ENCODE data around the gene PAOX. TPM values are rescaled to one million over a fixed set of nuclear protein-coding genes. Genes with fewer than 3 reads are reported as not detected.

Gene PAOX
- total and polyA plus RNA-seq, 2 of the 13 experiments (the other 11 are each of a cell fraction or from before 2014, with no cell fraction given), result 0.49 to 0.77 TPM

DNA sequence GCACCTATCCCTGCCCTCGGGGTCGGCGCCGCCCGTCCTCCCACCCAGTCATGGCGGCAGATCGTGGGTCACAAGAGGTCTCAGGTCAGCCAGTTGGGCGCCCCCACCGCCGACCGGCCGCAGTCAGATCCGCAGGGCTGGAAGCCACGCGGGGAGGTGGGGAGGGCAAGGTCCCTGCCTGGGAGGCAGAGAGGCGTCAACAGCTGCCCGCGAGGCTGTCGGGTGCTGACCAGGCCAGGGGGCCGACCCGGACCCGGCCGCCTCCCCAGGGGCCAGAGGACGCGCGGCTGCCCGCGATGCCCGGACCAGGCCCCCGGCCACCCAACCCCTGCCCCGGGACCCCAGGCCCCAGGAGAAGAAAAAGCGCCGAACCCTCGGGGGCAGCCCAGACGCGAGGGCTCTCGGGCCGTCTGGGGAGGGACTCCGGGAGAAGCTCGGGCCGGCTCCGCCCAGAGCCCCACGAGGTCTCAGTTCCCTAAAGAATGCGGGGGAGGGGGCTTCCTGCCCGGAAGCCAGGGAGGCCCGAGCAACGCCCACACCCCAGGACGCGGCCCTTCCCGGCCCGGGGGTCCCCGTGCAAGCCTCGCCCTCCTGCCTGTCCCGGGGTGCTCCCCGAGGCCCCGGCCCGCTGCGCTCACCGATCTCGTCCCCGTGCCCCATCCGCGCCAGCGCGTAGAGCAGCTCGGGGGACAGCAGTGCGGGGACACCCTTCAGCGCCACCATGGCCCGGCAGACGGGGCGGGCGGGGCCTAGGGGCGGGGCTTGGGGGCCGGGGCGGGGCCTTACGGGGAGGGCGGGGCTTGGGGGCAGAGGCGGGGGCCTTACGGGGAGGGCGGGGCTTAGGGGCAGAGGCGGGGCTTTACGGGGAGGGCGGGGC lies 21.5 kb upstream of the PAOX start, which contains the start of gene FUOM (continued):
- TF ChIP-seq PCBP1 (IDR thresholded peaks at IDR 0.05; ENCODE audit: borderline replicate concordance, low read depth, low read length), result 0 out of 2 replicates have a peak, but pooled peaks have one; percentile 48
- TF ChIP-seq FOXO1 (CRISPR knock-in tag; IDR thresholded peaks at IDR 0.05), result 0 out of 2 replicates have a peak, but pooled peaks have one; percentile 11
- TF ChIP-seq ZNF607 (CRISPR knock-in tag; IDR thresholded peaks at IDR 0.05; ENCODE audit: borderline replicate concordance), result peak; percentile 55; the same call in 1 of the 2 replicates
- TF ChIP-seq ZNF550 (CRISPR knock-in tag; IDR thresholded peaks at IDR 0.05; ENCODE audit: borderline replicate concordance), result no peak
- TF ChIP-seq ZNF841 (CRISPR knock-in tag; IDR thresholded peaks at IDR 0.05; ENCODE audit: borderline replicate concordance), result no peak
- 0 out of 2 replicates have a peak, but pooled peaks have one; percentile 7 for TF ChIP-seq SPEN (CRISPR knock-in tag; IDR thresholded peaks at IDR 0.05; ENCODE audit: low read depth)
- 0 out of 2 replicates have a peak, but pooled peaks have one; percentile 3 for TF ChIP-seq SMAD3 (CRISPR knock-in tag; IDR thresholded peaks at IDR 0.05)
- TF ChIP-seq RXRA (CRISPR knock-in tag; IDR thresholded peaks at IDR 0.05), result peak; percentile 19; the same call in 1 of the 2 replicates
- TF ChIP-seq, protein P1, sequence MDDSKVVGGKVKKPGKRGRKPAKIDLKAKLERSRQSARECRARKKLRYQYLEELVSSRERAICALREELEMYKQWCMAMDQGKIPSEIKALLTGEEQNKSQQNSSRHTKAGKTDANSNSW (CRISPR knock-in tag; IDR thresholded peaks at IDR 0.05; ENCODE audit: borderline replicate concordance), result 0 out of 2 replicates have a peak, but pooled peaks have one; percentile 54
- peak; percentile 65; the same call in 1 of the 2 replicates for TF ChIP-seq PHF20 (CRISPR knock-in tag; IDR thresholded peaks at IDR 0.05)
- TF ChIP-seq NONO (IDR thresholded peaks at IDR 0.05), result no peak
- TF ChIP-seq NONO (CRISPR knock-in tag; conservative IDR thresholded peaks at IDR 0.05), result peak; percentile 52; the same call in 1 of the 2 replicates
- TF ChIP-seq, protein P2, sequence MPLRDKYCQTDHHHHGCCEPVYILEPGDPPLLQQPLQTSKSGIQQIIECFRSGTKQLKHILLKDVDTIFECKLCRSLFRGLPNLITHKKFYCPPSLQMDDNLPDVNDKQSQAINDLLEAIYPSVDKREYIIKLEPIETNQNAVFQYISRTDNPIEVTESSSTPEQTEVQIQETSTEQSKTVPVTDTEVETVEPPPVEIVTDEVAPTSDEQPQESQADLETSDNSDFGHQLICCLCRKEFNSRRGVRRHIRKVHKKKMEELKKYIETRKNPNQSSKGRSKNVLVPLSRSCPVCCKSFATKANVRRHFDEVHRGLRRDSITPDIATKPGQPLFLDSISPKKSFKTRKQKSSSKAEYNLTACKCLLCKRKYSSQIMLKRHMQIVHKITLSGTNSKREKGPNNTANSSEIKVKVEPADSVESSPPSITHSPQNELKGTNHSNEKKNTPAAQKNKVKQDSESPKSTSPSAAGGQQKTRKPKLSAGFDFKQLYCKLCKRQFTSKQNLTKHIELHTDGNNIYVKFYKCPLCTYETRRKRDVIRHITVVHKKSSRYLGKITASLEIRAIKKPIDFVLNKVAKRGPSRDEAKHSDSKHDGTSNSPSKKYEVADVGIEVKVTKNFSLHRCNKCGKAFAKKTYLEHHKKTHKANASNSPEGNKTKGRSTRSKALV (CRISPR knock-in tag; IDR thresholded peaks at IDR 0.05), result no peak
- TF ChIP-seq, protein P3, sequence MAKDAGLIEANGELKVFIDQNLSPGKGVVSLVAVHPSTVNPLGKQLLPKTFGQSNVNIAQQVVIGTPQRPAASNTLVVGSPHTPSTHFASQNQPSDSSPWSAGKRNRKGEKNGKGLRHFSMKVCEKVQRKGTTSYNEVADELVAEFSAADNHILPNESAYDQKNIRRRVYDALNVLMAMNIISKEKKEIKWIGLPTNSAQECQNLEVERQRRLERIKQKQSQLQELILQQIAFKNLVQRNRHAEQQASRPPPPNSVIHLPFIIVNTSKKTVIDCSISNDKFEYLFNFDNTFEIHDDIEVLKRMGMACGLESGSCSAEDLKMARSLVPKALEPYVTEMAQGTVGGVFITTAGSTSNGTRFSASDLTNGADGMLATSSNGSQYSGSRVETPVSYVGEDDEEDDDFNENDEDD (CRISPR knock-in tag; IDR thresholded peaks at IDR 0.05; ENCODE audit: borderline replicate concordance), result no peak; the same call in 1 of the 2 replicates
- peak in 1 of 2 experiments; percentile 57; a peak in 3 of 4 replicates for TF ChIP-seq NR2F1 (CRISPR knock-in tag; IDR thresholded peaks at IDR 0.05)
- 0 out of 2 replicates have a peak, but pooled peaks have one; percentile 10 for TF ChIP-seq ZNF749 (CRISPR knock-in tag; IDR thresholded peaks at IDR 0.05; ENCODE audit: borderline replicate concordance)
- TF ChIP-seq FOSL1 (CRISPR knock-in tag; IDR thresholded peaks at IDR 0.05; ENCODE audit: borderline replicate concordance), result 0 out of 2 replicates have a peak, but pooled peaks have one; percentile 7
- TF ChIP-seq FOSL2 (CRISPR knock-in tag; IDR thresholded peaks at IDR 0.05), result peak; percentile 3; the same call in 1 of the 2 replicates
- 0 out of 2 replicates have a peak, but pooled peaks have one; percentile 2 for TF ChIP-seq ISX (CRISPR knock-in tag; conservative IDR thresholded peaks at IDR 0.05)
- no peak for TF ChIP-seq NFE2L2 (IDR thresholded peaks at IDR 0.05; ENCODE audit: low read length)
- 0 out of 2 replicates have a peak, but pooled peaks have one; percentile 48 for TF ChIP-seq ELF4 (CRISPR knock-in tag; IDR thresholded peaks at IDR 0.05; ENCODE audit: borderline replicate concordance)
- TF ChIP-seq ZNF274 (CRISPR knock-in tag; IDR thresholded peaks at IDR 0.05), result no peak; the same call in 1 of the 2 replicates
- TF ChIP-seq TARDBP (CRISPR knock-in tag; IDR thresholded peaks at IDR 0.05), result peak; percentile 41; the same call in 1 of the 2 replicates
- TF ChIP-seq ZNF292 (CRISPR knock-in tag; IDR thresholded peaks at IDR 0.05; ENCODE audit: borderline replicate concordance, low read depth), result 0 out of 2 replicates have a peak, but pooled peaks have one; percentile 6
- TF ChIP-seq DR1 (CRISPR knock-in tag; IDR thresholded peaks at IDR 0.05), result no peak
- peak; percentile 58; the same call in 1 of the 2 replicates for TF ChIP-seq ZSCAN25 (CRISPR knock-in tag; IDR thresholded peaks at IDR 0.05)

Data from HepG2 (cell line).